HEK293T (cell line): Measurements from ENCODE around the gene ZNF821.

Source experiments
- CTCF ChIA-PET: fragments of 350-600 bp; formaldehyde crosslinking; extraction: SDS; loops from one replicate; lab custom pipeline; 2021; ENCODE audit warnings: antibody characterized with exemption, inconsistent platforms; lab: Yijun Ruan, JAX
- POLR2A ChIA-PET: fragments of 350-600 bp; formaldehyde crosslinking; extraction: SDS; loops from one replicate; lab custom pipeline; 2020; ENCODE audit warnings: antibody characterized with exemption, inconsistent platforms; lab: Yijun Ruan, JAX
- DNase-seq: peaks from one replicate; pipeline ENCODE4 v3.0.0; 2012; ENCODE audit warnings: mixed read lengths; ENCODE audit errors: extremely low spot score
- ARNT ChIP-seq: fragments of 450-650 bp; IDR thresholded peaks from 2 replicates; pipeline ENCODE4 v1.6.1; 2017; ENCODE audit warnings: mild to moderate bottlenecking
- BHLHE40 ChIP-seq: fragments of 450-650 bp; IDR thresholded peaks from 2 replicates; pipeline ENCODE4 v1.6.1; 2016; ENCODE audit warnings: mild to moderate bottlenecking, moderate library complexity, borderline replicate concordance
- CTBP1 ChIP-seq: fragments of 450-650 bp; IDR thresholded peaks from 2 replicates; pipeline ENCODE4 v1.6.1; 2016; ENCODE audit warnings: borderline replicate concordance
- ELF4 ChIP-seq: fragments of 450-650 bp; IDR thresholded peaks from 2 replicates; pipeline ENCODE4 v1.6.1; 2017; ENCODE audit warnings: antibody characterized with exemption
- FOXA1 ChIP-seq: fragments of 450-650 bp; IDR thresholded peaks from 2 replicates; pipeline ENCODE4 v1.6.1; 2016; ENCODE audit warnings: mild to moderate bottlenecking
- FOXK2 ChIP-seq: fragments of 450-650 bp; IDR thresholded peaks from 2 replicates; pipeline ENCODE4 v1.6.1; 2016; ENCODE audit warnings: mild to moderate bottlenecking
- HDGF ChIP-seq: fragments of 450-650 bp; IDR thresholded peaks from 2 replicates; pipeline ENCODE4 v1.6.1; 2017; ENCODE audit warnings: antibody characterized with exemption, borderline replicate concordance
- L3MBTL2 ChIP-seq: fragments of 450-650 bp; conservative IDR thresholded peaks from 2 replicates; pipeline ENCODE4 v1.6.1; 2016; ENCODE audit warnings: mild to moderate bottlenecking
- LEF1 ChIP-seq: fragments of 450-650 bp; IDR thresholded peaks from 2 replicates; pipeline ENCODE4 v1.6.1; 2017; ENCODE audit warnings: mild to moderate bottlenecking, borderline replicate concordance
- NFRKB ChIP-seq: fragments of 450-650 bp; IDR thresholded peaks from 2 replicates; pipeline ENCODE4 v1.6.1; 2016; ENCODE audit warnings: mild to moderate bottlenecking, moderate library complexity
- SP1 ChIP-seq: fragments of 450-650 bp; IDR thresholded peaks from 2 replicates; pipeline ENCODE4 v1.6.1; 2017
- SUZ12 ChIP-seq: fragments of 450-650 bp; IDR thresholded peaks from 2 replicates; pipeline ENCODE4 v1.6.1; 2016; ENCODE audit warnings: mild to moderate bottlenecking
- TARDBP ChIP-seq: fragments of 450-650 bp; IDR thresholded peaks from 2 replicates; pipeline ENCODE4 v1.6.1; 2016
- ZNF384 ChIP-seq: fragments of 450-650 bp; IDR thresholded peaks from 2 replicates; pipeline ENCODE4 v1.6.1; 2016
- TF ChIP-seq, protein P1 (sequence below): fragments of 450-650 bp; IDR thresholded peaks from 2 replicates; pipeline ENCODE4 v1.6.1; 2016

Gene ZNF821

DNA sequence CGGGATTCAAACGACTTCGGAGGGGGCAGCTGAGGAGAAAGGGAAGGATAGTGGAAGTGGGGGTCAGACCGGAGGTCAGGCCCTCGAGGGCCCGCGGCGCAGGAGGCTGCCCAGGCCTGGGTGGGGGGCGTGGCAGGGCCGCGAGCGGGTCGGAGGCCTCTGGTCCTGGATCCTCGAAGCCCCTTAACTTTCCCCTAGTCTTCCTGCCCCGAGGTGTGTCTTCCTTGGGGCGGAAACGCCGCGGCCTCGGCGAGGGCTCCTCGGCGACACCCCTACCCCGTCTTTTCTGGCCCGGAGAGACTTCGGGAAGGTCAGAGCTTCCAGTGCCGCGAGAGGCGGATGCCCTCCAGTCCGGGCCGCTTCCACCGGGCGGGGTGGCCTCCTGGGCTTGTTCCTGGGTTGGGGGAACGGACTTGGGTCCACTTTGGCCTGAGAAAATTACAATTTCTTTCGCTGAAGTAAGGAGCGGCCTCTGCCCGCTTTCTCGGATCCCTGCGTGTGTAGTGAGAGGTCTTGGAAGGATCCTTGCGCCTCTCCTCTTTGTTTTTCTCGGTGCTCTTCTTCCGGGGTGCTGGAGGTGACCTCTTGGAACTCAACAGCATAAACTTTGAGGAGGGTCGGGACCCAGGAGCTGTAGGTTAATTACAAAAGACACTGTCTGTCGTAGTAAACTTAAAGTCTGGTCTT is 11.8 kb upstream of the ZNF821 start:
- TF ChIP-seq BHLHE40 = no peak
- TF ChIP-seq NFRKB = no peak
- TF ChIP-seq ELF4 = no peak
- TF ChIP-seq ZNF384 = no peak
- TF ChIP-seq ARNT = no peak
- TF ChIP-seq SUZ12 = no peak
- no peak for TF ChIP-seq CTBP1
- TF ChIP-seq, protein P1, sequence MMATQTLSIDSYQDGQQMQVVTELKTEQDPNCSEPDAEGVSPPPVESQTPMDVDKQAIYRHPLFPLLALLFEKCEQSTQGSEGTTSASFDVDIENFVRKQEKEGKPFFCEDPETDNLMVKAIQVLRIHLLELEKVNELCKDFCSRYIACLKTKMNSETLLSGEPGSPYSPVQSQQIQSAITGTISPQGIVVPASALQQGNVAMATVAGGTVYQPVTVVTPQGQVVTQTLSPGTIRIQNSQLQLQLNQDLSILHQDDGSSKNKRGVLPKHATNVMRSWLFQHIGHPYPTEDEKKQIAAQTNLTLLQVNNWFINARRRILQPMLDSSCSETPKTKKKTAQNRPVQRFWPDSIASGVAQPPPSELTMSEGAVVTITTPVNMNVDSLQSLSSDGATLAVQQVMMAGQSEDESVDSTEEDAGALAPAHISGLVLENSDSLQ = no peak
- no peak for TF ChIP-seq LEF1
- no peak for TF ChIP-seq HDGF
- peak; percentile 25 for DNase-seq
- CTCF ChIA-PET = no interaction called here
- POLR2A ChIA-PET = interaction anchor here (0.8 to 3.0 kb wide), 5 partner anchors 10 to 65 kb away, joined by 3 to 19 read pairs (median 4); partner anchors contain the start of gene ZNF821

DNA sequence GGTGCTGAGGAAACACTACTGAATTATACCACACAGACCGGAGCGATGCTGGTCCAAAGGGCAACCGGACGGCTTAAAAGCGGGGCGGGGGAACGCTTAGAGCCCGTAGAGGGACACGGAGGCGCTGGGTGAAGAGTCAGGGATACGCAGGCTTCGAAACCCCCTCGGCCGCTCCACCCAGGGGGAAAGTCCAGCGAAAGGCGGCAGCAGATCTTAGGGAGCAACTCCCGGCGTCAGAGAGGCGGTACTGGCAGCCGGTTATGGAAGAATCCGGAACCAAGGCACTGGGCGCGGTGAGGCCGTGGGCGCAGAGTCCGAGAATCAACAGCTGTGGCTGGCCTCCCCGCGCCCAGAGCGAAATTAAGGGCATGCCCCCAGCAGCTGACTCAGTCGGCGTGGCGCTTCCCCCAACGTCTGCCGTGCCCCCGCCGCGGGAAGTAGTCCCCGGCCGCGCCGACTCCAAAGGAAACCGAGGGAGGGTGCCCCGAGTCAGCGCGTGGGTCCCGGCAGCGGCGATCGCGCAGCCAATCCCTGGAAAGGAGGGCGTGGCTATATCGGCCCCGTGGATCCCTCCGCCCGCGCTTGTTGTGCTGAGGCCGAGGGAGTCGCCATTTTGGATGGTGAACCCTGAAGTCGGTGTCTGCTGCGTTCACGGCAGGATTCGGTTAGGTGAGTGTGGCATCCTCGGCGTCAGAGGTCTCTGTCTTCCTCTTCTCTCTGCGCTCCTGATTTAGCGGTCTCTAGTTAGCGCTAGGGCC is 11.1 kb upstream of the ZNF821 start, which contains the start of gene IST1:
Gene IST1, plus strand, starts transcription at position 611 of the 758 bp plus-strand sequence. CDS start 20,110 bp downstream, outside the sequence.
- CTCF ChIA-PET = interaction anchor here (1.2 kb wide), 1 partner anchor 12 kb away, joined by 3 read pairs; no protein-coding TSS in a partner anchor
- POLR2A ChIA-PET = interaction anchor here (0.9 to 3.0 kb wide), 3 partner anchors 12 to 66 kb away, joined by 4 to 19 read pairs (median 5); partner anchors contain the start of gene ZNF821
- DNase-seq = peak; percentile 89
- TF ChIP-seq, protein P1 = no peak
- TF ChIP-seq FOXA1 (no peak), SUZ12 (no peak), FOXK2 (no peak), CTBP1 (peak; percentile 39; the same call in 1 of the 2 replicates), L3MBTL2 (peak; percentile 76), NFRKB (peak; percentile 35; the same call in 1 of the 2 replicates)

DNA sequence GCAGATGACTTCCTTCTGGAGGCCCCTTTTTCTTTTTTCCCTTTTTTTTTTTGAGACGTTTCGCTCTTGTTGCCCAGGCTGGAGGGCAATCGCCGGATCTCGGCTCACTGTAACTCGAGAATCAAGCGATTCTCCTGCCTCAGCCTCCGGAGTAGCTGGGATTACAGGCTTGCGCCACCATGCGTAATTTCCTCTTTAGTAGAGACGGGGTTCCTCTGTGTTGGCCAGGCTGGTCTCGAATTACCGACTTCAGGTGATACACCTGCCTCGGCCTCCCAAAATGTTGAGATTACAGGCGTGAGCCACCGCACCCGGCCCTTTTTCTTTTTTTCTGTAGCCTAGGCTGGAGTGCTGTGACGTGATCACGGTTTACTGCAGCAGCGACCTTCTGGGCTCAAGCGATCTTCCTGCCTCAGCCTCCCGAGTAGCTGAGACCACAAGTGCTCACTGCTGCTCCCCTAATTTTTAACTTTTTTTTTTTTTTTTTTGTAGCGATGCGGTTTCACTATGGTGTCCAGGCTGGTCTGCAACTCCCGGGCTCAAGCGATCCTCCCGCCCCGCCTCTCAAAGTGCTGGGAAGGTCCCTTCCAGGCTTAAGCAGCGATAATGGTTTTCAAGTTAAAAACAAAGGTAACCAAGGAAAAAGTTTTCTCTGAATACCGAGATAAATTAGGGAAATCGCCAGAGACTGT is 10.4 kb upstream of the ZNF821 start:
- peak; percentile 15 for DNase-seq
- ChIA-PET CTCF (interaction anchor here (1.2 kb wide), 1 partner anchor 11 kb away, joined by 3 read pairs; no protein-coding TSS in a partner anchor), POLR2A (interaction anchor here (0.9 to 1.2 kb wide), 4 partner anchors 9 to 67 kb away, joined by 4 to 5 read pairs (median 5); no protein-coding TSS in a partner anchor)
- no peak for TF ChIP-seq SUZ12
- TF ChIP-seq ZNF384 = 0 out of 2 replicates have a peak, but pooled peaks have one; percentile 4

DNA sequence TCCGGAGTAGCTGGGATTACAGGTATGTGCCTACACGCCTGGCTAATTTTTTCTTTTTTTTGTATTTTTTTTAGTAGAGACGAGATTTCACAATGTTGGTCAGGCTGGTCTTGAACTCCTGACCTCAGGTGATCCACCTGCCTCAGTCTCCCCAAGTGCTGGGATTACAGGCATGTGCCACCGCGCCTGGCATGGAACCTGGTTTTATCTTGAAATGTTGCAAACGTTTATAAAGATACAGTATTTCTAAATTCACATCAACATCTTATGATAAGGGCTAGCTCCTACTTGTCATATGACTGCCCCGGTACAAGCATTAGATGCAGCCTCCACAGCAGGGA is 9.9 kb upstream of the ZNF821 start:
- CTCF ChIA-PET = interaction anchor here (1.2 kb wide), 1 partner anchor 11 kb away, joined by 3 read pairs; no protein-coding TSS in a partner anchor

DNA sequence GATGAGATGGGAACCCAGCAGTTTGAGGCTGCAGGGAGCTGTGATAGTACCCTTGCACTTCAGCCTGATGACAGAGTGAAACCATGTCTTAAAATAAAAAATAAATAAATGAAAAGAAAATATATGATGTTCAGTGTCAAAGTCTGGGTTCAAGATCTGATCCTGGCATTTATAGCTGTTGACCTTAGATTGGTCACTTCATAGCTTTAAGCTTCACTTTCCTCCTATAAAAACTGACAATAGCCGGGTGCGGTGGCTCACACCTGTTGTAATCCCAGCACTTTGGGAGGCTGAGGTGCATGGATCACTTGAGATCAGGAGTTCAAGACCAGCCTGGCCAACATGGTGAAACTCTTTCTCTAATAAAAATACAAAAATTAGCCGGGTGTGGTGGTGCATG is 5.2 kb upstream of the ZNF821 start:
- CTCF ChIA-PET = no interaction called here
- POLR2A ChIA-PET = no interaction called here
- no peak for DNase-seq

More for the DNA sequence above, 9.9 kb upstream of the ZNF821 start:
- DNase-seq = no peak
- TF ChIP-seq, protein P1 = no peak
- no peak for TF ChIP-seq HDGF
- TF ChIP-seq ZNF384 = no peak
- TF ChIP-seq ARNT = no peak
- TF ChIP-seq CTBP1 = no peak
- no peak for TF ChIP-seq BHLHE40
- POLR2A ChIA-PET = interaction anchor here (1.2 kb wide), 2 partner anchors 9 to 11 kb away, joined by 5 read pairs; no protein-coding TSS in a partner anchor

DNA sequence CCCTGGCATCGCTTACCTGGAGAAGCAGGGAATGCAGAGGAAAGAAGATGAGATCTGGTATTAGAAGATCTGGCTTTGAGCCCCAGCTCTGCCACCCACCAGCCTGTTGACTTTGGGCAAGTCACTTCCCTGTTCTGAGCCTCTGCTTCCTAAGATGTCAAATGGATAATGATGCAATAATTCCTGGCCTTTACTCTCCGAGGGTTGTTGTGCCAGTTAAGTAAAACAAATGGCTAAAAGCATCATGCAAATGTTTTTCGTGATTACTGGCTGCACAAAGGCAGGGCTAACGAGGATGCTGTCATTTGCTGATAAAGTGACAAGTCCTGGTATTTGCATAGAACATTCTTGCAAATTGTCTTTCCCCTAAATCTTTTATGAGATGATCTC is 1.3 kb upstream of the ZNF821 start:
- CTCF ChIA-PET = interaction anchor here (0.6 kb wide), 1 partner anchor 139 kb away, joined by 3 read pairs; no protein-coding TSS in a partner anchor
- POLR2A ChIA-PET = interaction anchor here (1.3 kb wide), 1 partner anchor 9 kb away, joined by 5 read pairs; no protein-coding TSS in a partner anchor
- no peak for DNase-seq
- no peak for TF ChIP-seq L3MBTL2
- no peak for TF ChIP-seq ELF4
- no peak for TF ChIP-seq SUZ12
- TF ChIP-seq SP1 = no peak
- no peak for TF ChIP-seq ARNT
- TF ChIP-seq NFRKB = no peak
- no peak for TF ChIP-seq LEF1
- TF ChIP-seq FOXK2 = no peak
- no peak for TF ChIP-seq FOXA1
- TF ChIP-seq TARDBP = no peak
- TF ChIP-seq HDGF = no peak

More for the DNA sequence above, 5.2 kb upstream of the ZNF821 start:
- no peak for TF ChIP-seq ZNF384
